Heart left ventricle (tissue), 13 donors: Measurements from ENCODE around the gene SEMA3B.

Source experiments
- CTCF ChIP-seq, 12 donors: fragments of 200-600 bp; sonication (generic) in 4 of 12; IDR thresholded peaks; one replicate each; pipeline versions ENCODE4 v1.5.0 to v1.8.0; 2018 to 2022; ENCODE audit warnings: antibody characterized with exemption in 12 of 12, mild to moderate bottlenecking in 5 of 12
- POLR2A ChIP-seq, 2 donors: fragments of 450-650 bp; IDR thresholded peaks; one replicate each; pipeline ENCODE4 v1.6.1; 2017; ENCODE audit warnings: antibody characterized with exemption in 2 of 2, mild to moderate bottlenecking in 2 of 2, moderate library complexity in 2 of 2
- donor health status: ischemic (EF 13 %, LVEDD 7.1; RV severe dilation, severe dysfunction).
- donor health status: DM: no; HTN: yes; CAD: no.
- donor health status: DM: no; HTN: no; CAD: no.
- donor health status: ischemic (EF 25% LVEDD 6.9; RV normal size, moderate dysfunction).
- donor health status: ischemic (EF 25% LVEDD 5.7; RV mildly dilated, moderate dysfunction).
- donor health status: ischemic (EF 35%, LVEDD 5.7; RV mildly dilated, moderate dysfunction).
- donor health status: nonischemic (EF 11% LVEDD 7.7; RV severe dilation, severe dysfunction).
- donor health status: DM: yes; HTN: yes; CAD: no.
- donor health status: PGD.
- donor health status: ischemic (EF 29% LVEDD 5.4; RV normal size, mild dysfunction).
- donor health status: nonischemic (EF 23%, LVEDD 6.1; RV moderate dilation, normal function).

- TF ChIP-seq CTCF (IDR thresholded peaks at IDR 0.05): no peak
- no peak for TF ChIP-seq POLR2A (IDR thresholded peaks at IDR 0.05)
Measured at GRCh38 chr3:50258029-50258680, 10.8 kb upstream of the SEMA3B start.
